CD4-positive, alpha-beta T cell treated with Interleukin-1 beta for 1 hour (primary cell): Measurements from ENCODE around the gene CNNM3.

Experiments used
- DNase-seq, 2 donors: peaks; one replicate each; pipeline ENCODE4 v3.0.0-alpha.2; 2020 to 2022

The CNNM3 gene

DNA sequence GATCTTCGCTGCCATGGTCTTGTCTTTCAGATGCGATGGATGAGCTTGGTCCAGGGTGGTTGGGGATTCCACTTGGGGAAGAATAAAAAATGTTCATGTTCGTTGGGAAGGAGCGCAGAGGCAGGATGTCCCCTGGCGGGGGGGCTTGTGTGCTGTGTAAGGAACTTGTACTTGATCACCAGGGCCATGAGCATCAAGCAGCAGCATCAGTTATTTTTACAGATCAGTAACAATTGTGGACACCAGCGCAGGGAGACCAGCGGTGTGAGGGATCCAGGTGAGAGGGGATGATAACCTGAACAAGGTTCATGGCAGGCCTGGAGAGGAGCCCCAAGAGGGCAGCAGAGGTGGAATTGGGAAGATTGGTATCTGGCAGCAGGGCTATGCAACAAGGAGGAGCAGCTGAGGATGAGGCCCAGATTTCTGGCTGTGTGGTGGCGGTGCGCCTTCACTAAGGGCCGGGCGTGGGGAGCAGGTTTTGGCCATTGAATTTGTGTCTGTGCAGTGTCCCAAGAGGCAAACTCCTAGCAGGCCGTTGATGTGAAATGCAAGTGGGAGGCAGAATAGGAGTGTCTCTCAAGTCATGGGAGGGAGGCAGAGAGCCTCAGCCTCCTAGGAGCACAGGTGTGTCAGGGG lies 3.9 kb downstream of the CNNM3 start:
- no peak for DNase-seq

DNA sequence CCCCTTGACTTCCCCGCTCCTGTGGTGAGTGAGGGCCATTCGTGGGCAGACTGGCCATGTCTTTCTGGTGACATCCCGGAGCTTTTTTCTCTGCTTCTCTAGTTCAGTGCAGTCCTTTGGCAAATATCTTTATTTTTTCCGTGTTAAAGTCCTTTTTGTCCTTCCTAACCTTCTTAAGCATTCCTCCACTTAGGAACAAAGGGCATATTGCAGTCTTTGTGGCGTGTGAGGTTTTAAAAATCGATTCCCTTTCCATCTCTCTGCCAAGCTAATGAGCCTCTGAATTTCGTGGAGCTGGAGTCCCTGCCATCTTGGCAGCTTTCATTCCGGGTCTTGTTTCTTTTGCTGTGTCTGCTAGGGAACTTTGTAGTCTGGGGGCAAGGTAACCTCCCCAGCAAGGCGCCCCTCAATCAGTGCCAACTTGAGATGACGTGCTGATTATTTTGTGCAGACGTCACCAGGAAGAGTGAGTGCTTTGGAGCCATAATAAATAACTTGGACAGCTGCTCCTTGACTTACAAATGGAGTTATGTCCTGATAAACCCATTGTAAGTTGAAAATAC lies 5.1 kb downstream of the CNNM3 start:
- no peak for DNase-seq

DNA sequence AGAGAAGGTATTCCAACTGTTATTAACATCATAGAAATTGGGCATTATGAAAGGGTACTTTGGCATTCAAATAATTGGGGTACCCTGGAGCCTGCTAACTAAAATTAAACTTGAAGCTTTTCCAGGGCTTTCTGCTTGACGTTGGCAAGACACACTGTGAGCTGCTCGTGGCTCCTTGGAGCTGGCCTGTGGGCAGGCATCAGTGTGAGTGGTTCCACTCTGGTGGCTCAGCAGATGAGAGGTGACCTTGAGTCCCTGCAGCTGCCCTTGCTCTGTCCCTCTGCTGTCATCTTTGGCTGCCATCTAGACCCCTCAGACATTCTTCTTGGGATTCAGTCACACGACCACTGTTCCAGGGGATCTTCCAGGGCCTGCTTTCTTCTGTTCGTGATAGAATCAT lies 6.7 kb downstream of the CNNM3 start:
- DNase-seq, result no peak

DNA sequence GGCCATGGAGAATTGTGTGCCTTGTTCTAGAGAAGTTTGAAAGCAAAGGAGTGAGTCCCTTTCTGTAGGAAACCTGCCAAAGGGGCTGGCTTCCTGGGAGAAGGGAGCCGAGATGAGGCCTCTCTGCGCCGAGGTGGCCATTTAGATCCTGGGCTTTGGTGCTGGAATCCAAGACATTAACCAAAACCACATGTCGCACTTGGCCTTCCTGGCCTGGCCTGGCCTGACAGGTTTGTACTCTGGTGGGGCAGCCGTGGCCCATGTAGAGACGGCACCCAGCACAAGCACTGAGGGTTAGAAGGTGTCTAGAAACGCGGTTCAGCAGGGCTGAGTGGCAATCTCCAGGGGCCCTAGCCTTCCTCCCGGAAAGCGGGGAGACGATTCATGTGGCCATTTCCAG lies 7.1 kb downstream of the CNNM3 start:
- DNase-seq, result no peak

DNA sequence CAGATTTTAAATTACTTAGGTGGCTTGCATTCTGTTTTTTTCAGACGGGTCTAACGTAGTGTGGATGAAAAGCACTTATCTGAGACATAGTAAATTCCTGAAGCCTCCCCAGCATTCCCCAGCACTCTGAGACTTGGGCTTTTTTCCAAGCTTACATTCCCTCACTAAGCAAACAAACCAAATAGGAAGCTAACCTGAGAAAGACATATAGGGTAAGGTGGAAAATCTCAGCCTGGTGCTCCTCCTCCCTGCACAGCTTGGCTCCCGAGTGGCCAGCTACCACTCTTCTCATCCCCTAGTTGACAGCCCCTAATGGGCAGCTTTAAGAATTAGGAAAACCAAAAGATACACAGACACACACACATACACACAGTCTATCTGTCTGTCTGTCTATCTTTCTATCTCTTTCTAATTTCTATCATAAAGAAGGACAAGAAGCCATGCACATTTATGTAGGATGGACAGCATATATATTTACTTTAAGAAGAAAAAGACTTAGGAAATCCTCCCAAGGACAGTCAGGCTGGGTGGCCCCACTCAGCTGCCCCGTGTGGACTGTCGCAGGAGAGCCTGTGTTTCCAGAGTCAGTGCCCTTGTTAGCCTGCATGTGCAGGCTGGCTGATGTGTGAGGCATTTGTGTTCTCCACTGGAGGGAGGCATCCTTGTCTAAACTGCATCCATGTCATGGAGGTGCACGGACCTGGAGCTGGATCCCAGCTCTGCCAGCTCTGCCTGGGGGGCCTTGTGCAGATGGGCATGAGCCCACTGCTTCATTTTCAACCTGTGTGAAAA lies 8.2 kb downstream of the CNNM3 start:
- DNase-seq, result no peak

DNA sequence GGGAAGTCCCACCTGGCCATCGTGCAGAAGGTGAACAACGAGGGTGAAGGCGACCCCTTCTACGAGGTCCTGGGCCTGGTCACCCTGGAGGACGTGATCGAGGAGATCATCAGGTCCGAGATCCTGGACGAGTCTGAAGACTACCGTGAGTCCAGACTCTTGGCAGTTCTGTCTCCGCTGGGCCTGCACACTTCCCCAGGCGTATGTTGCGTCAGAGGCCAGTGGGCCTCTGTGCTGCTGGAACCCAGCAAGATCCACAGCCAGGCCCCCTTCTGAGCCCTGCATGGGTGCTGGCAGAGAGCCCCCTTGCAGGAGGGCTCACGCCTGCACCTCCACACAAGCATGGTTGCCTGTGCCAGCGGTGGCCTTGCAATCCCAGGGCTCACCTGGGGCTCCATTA lies 9.0 kb downstream of the CNNM3 start:
- DNase-seq, result no peak

DNA sequence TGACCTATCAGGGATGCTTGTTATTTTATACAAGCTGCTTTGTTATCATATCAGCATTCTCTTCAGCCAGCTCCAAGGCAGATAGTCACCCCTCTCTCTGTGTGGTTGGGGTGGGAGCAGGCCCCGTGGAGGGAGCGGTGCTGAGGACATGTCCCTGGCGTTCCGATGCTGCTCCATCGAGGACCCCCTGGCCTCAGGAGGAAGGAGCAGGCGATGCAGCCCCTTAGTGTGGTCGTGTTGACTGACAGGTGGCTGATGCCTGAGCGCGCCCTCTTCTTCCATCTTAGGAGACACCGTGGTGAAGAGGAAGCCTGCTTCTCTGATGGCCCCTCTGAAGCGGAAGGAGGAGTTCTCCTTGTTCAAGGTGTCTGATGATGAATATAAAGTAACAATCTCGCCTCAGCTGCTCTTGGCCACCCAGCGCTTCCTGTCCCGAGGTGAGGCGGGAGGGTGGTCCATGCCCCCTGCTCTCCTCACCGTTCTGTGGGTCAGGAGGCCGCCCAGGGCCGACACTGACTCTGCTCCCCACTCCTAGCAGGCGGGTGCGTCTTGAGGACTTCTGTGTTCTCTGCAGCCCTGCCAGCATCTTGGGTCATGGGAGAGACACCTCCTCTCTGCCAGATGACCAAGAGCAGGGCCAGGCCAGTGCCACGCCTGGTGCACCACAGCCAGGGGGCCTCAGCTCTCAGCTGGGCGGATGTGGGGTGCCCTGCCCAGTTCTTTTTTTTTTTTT lies 10.6 kb downstream of the CNNM3 start:
- no peak for DNase-seq

DNA sequence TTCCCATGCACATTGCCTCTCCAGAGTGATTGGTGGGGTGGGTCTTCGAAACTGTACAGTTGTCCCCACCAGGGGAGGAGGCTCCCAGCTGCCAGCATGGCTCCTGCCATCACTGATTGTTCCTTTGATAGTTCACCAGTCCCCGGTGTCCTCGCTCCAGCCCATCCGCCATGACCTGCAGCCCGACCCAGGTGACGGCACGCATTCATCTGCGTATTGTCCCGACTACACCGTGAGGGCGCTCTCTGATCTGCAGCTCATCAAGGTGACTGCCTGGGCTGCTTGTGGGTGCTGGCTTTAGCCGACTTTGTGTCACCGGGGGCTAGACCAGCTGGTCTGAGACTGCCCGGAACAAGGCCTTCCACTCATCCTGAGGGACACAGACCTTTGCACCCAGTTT lies 12.4 kb downstream of the CNNM3 start:
- DNase-seq, result no peak

DNA sequence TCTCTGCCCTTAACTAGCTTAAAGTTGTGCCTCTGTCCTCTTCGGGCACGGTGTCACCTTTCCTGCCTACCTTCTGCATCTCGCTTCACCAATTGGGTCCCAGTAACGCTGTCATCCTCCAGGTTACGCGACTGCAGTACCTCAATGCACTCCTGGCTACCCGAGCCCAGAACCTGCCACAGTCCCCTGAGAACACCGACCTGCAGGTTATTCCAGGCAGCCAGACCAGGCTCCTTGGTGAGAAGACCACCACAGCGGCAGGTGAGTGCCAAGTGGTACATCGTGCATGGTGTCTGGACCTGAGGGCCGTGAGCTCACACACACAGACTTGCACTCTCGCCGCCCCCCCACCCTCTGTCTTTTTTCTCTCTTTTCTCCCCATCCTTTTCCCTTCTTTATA lies 12.8 kb downstream of the CNNM3 start:
- no peak for DNase-seq

DNA sequence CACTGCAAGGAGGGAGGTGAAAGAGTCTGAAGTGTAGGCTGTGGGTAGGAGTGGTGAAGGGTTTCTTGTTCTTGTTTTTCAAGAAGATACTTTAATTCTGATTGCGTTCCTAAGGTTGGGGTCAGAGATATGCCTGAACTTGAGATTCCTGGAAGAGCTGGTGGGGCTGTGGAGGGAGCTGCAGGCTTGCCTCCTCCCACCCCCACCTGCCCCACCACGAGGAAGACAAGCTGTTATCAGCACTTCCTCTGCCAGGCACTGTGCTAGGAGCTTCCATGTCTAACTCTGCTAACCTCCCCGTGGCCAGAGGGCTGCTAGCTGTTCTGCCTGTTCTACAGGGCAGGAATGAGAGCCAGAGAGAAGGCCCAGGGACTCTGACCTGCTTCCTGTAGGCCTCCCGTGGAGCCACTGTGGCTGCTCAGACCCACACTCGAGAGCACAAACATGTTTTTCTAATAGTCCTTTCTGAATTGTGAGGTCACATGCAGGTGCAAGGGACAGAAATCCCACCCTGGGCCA lies 14.0 kb downstream of the CNNM3 start:
- DNase-seq, result no peak

DNA sequence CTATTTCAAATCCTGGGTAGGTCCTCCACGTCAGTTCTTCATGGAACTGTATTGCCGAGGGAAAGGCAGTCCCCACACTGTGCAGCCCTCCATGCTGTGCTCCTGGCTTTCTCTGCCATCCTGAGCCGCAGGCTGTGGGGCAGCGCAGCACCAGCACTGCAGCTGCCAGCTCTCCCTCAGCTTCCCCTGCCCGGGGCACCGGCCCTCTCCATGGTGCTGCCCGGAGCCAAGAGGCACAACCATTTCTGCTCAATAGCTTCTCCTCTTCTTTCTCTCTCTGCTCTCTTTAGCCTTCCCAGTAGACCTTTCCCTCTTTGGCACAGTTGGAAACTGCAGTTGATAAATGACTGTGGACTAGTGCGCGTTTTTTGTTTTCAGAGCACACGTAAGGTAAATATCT lies 15.6 kb downstream of the CNNM3 start:
- no peak for DNase-seq

DNA sequence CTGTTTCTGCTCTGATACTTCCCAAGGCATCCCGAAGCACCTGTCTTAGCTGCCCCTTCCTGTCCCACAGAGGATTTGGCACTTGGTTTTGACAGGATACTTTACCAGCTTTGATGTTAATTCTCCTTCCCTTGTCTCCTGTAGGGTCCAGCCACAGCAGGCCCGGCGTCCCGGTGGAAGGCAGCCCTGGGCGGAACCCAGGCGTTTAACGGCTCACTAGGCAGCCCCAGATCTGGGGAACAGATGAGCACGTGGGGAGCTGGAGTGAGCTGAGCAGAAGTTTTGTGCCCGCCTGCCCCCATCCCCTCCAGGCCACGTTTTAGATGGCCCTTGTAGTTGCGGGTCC lies 16.3 kb downstream of the CNNM3 start:
- no peak for DNase-seq

DNA sequence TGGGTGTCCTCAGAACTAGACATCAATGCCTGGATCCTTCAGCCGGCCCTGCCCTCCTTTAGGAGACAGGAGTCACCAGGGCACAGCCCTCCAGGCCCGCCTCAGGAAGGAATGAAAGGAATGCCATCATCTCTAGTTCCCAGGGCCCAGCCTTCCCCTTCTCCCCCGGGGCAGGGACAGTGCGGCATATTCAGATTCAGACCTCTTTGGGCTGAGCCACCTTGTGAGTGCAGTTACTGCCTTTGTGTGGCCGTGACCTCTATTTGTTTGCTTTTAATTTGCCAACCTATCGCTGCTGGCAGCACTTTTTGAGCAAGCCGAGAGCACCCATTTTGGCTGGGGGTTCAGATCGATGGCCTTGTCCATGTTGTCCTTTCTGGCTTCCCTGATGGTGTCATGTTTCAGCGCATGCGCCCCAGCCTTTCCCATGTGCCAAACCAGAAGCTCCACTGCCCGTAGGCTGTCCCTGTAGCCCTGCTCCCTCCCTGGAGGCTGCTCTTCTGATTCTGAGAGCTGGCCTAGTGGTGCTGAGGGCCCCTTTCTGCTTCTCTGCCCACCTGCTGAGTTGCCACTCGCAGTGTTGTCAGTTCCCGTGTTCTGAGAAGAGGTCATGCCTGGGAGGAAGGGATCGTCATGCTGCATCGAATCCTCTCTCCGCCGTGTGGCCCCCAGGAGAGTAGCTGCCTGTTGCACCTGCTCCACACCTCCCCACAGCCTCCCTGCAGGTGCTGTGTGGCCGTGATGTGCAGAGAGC lies 16.9 kb downstream of the CNNM3 start:
- no peak for DNase-seq

DNA sequence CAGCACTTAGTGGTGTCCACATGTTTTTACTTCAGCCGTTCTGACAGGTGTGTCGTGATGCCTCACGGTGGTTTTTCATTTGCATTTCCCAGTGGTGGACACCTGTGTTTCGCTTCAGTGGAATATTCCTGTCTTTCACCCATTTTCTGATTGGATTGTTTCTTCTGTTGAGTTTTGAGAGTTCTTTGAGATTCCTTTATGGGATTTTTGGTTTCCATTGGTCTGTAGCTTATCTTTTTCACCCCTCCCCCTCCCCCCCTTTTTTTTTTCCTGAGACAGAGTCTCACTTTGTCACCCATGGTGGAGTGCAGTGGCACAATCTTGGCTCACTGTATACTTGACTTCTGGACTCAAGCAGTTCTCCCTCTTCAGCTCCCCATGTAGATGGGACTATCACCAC lies 19.8 kb downstream of the CNNM3 start:
- DNase-seq, result no peak

DNA sequence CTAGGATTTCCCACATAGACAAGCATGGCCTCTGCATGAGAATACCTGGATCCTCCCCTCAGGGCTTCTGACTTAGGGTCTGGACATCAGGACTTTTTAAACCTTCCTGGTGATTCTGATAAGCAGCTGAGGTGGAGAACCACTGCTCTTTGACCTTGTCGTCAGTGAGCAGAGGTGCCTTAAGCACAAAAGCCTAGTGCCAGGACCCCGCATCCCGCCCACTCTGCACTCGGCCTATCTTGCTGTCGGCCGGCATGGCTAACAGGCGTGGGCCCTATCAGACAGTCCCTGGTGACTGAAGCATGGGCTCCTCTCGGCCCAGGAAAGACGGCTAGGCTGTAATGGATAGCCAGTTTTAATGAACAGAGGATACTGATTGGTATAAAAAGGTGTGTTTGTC lies 21.5 kb downstream of the CNNM3 start:
- DNase-seq, result no peak

DNA sequence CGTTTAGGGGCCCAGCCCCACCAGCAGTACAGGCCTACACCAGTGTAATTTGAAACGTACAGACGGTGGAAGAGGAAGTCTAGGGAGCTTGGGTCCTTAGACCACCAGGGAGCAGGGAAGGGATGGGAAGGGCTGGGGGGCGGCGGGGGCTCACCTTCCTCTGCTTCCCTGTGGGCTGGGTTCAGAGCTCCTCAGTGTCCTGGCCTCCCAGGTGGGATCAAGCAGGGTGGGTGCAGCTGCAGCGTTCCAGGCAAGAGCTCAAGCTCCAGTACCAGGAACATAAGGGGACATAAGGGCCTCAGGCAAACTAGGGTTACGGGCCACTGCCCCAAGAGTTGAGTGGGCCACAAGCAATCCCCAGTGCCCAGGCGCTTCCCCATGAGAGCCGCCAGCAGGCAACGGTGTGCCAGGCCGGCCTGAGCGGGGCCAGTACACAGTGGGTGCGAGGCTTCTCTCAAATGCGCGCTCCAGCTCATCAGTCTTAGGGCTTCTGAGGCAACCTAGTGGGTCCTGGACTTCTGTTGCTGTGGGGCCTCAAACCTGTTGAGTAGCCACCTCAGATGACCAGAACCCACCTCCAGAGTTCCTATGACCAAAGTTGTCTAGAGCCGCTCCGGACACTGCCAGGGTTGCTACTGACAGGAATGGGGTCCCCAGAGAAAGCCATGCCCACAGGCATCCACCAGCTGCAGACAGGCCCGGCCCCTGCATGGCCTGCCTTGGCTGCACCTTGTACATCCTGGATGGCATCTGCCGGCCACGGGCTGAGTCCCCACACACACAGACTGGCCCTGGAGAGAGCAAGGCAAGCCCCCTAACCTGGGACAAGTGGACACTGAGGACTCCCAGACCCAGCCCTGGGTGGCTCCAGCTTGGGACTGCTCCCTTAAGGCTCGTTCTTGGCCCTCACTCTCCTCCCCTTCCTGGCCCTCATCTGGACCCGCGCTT lies 22.6 kb downstream of the CNNM3 start:
- DNase-seq, result no peak

DNA sequence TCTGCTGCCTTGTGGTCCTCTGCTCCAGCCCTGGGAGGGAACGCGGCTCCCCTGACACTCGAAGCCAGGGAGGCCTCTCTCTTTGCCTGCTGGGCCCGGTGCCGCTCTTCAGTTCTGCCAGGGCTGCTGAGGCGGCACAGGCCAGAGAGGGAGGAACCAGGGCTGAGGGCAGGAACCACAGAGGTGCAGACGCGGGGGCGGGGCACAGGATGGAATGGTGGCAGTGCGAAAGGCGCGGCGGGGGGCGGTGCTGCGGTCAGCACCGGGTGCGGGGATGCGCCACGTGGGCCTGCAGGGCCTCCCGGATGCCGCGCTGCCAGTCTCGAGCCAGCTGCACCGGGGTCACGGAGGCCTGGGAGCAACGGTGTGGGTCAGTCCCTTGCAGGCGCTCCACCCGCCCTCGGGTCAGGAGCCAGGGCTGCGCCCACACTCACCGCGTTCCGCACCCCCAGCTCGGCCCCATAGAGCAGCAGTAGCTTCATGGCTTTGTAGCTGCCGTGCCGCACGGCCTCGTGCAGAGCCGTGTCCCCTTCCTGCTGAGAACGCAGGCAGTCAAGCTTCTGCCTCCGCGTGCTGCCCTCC lies 23.3 kb downstream of the CNNM3 start:
- DNase-seq, result peak; percentile 81

DNA sequence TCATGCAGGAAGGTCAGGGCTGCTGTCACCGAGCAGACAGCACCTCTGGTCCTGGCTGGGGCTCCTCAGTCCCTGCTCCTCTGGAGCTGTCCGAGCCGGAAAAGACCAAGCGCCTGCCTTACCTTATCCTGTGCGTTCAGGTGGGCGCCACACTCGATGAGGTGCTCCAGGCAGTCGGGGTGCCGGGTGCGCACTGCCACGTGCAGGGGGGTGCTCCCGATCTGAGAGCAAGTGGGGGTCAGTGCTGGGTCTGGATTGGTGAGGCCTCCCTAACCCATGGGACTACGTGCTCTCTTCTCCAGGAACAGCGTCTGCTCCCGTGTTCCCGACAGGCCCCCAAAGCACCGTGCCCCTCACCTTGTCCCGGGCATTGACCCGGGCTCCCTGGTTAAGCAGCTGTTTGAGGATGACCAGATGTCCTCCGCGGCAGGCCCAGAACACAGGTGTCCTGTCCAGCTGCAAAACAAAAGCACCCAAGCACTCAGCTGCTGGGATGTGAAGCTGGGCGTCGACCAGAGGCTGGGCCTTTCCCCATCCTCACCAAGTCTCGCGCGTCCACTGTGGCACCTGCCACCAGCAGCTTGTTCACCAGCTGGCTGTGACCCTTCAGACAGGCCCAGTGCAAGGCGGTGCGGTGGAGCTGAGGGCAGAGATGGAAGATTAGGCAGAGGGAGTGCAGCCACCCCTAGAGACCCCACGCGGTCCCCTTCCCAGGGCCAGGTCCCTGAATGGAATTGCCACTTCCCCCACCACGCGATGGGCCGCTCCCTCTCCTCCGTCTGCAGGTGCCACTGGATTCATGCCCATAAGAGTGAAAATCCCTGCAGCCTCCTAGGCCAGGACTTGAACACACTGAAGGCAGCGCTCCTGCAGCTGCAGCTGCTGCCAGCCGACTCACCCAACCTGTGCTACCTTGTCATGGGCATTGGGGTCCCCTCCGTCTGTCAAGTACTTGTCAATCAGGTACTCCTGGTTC lies 24.1 kb downstream of the CNNM3 start:
- DNase-seq, result no peak

DNA sequence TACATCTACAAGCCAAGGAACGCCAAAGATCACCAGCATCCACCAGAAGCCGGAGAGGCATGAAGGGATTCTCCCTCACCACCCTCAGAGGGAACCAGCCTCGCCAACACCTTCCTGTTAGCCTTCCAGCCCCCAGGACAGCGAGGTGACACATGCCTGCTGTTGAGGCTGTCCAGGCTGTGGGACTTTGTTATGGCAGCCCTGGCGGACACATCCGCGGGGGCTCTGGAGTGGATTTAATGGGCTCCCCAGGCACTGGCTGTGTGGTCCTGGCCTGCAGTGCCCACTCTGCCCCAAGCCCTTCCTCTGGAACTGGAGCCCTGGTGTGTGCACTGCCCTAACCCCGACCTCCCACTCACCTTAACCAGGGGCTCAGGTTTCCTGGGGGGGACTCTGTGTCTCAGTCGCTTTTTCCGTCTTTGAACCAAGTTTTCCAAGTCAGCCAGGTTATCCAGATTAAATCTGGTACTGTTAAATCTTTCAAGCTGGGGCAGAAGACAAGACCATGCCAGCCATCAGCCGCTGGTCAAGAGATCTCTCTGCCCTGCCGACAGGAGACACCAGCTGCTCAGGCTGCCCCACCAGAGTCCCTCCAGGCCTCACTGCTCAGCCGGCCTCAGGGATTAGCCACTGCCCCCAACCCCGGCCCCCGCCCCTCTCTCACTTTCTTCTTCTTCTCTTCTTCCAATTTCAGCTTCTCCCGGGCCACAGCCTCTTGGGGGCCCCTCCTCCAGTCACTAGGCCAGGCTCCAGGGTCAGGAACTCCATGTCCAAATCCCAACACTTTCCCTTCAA lies 25.8 kb downstream of the CNNM3 start:
- no peak for DNase-seq
